Activated T-cell treated with anti-CD3 and anti-CD28 coated beads, Interleukin-2, amount 50 U/mL, for 4 hours (primary cell): ENCODE results near the gene ESYT1. TPM values are rescaled to one million over a fixed set of nuclear protein-coding genes. Genes with fewer than 3 reads are reported as not detected.

Source experiments
- ATAC-seq, 2 donors: fragments of 200-7000 bp; cut with Tn5 transposase; one replicate each; pipeline ENCODE4 v1.10.0; 2021
- DNase-seq: peaks from one replicate; pipeline ENCODE4 v3.0.0-alpha.2; 2020
- H3K27me3 Mint-ChIP-seq: one replicate; pipeline ENCODE4 v1.8.0; 2021; ENCODE audit warnings: low read depth, mixed read lengths
- H3K36me3 Mint-ChIP-seq: one replicate; pipeline ENCODE4 v1.8.0; 2022; ENCODE audit warnings: mixed read lengths; ENCODE audit not compliant: insufficient read depth
- H3K4me1 Mint-ChIP-seq: one replicate; pipeline ENCODE4 v1.8.0; 2021; ENCODE audit warnings: low read depth, mixed read lengths
- H3K4me3 Mint-ChIP-seq: one replicate; pipeline ENCODE4 v1.8.0; 2021; ENCODE audit warnings: mild to moderate bottlenecking, moderate library complexity, mixed read lengths
- H3K9me3 Mint-ChIP-seq: one replicate; pipeline ENCODE4 v1.8.0; 2021; ENCODE audit warnings: mixed read lengths
- total RNA-seq, 3 donors: library from RNA; stranded (reverse); gene quantifications; one replicate each; pipeline ENCODE4 v1.2.1, GENCODE V29; 2021

Gene ESYT1
- total RNA-seq, result 100 to 1,000 TPM in 2 of 3 donors, 10 to 100 TPM in 1; 95.9 to 113 (median 106) TPM

GRCh38 chr12:56127888-56128669 is at the start of gene ESYT1:
ESYT1 (plus strand) TSS chr12:56128267; CDS start chr12:56128320, 53 bp downstream.
- Mint-ChIP-seq H3K4me1 (peaks cover 69% of the 10 kb centered on the region), H3K36me3 (peaks cover 23% of the 10 kb centered on the region), H3K4me3 (peak within 1 kb of the TSS; percentile 95), H3K27me3 (no peaks in the 10 kb centered on the region), H3K9me3 (no peaks in the 10 kb centered on the region)
- DNase-seq (peak; percentile 94), ATAC-seq (peak; percentile 95 to 96)

GRCh38 chr12:56078427-56078826 is 49.6 kb upstream of the ESYT1 start:
- peaks cover 12% of the 10 kb centered on the region for H3K27me3 Mint-ChIP-seq
- H3K9me3 Mint-ChIP-seq, result no peaks in the 10 kb centered on the region
- peak overlapping the region; percentile 80 for H3K4me3 Mint-ChIP-seq
- peaks cover 14% of the 10 kb centered on the region for H3K4me1 Mint-ChIP-seq
- no peaks in the 10 kb centered on the region for H3K36me3 Mint-ChIP-seq
- DNase-seq (no peak), ATAC-seq (no peak)

GRCh38 chr12:56078931-56079722 is 48.9 kb upstream of the ESYT1 start:
- DNase-seq, result peak; percentile 37
- peak; percentile 59 to 68 for ATAC-seq
- Mint-ChIP-seq H3K27me3 (peaks cover 16% of the 10 kb centered on the region), H3K4me1 (peaks cover 14% of the 10 kb centered on the region), H3K36me3 (no peaks in the 10 kb centered on the region), H3K9me3 (no peaks in the 10 kb centered on the region), H3K4me3 (peak overlapping the region; percentile 80)

- Mint-ChIP-seq H3K36me3 (no peaks in the 10 kb centered on the region), H3K4me1 (peaks cover 14% of the 10 kb centered on the region), H3K9me3 (no peaks in the 10 kb centered on the region), H3K4me3 (peak within 1 kb of the TSS; percentile 80), H3K27me3 (peaks cover 18% of the 10 kb centered on the region)
- ATAC-seq (peak; percentile 91 to 93), DNase-seq (peak; percentile 72)
Observed at GRCh38 chr12:56079723-56080555, 48.1 kb upstream of the ESYT1 start, which contains the start of gene ERBB3. ERBB3 (plus strand) TSS chr12:56080165; CDS start chr12:56080301, 136 bp downstream.

GRCh38 chr12:56080556-56081138 is 47.4 kb upstream of the ESYT1 start:
- ATAC-seq (no peak), DNase-seq (no peak)
- no peaks in the 10 kb centered on the region for H3K9me3 Mint-ChIP-seq
- peak overlapping the region; percentile 80 for H3K4me3 Mint-ChIP-seq
- no peaks in the 10 kb centered on the region for H3K36me3 Mint-ChIP-seq
- peaks cover 18% of the 10 kb centered on the region for H3K27me3 Mint-ChIP-seq
- H3K4me1 Mint-ChIP-seq, result peaks cover 14% of the 10 kb centered on the region

GRCh38 chr12:56081393-56082347 is 46.4 kb upstream of the ESYT1 start:
- H3K27me3 Mint-ChIP-seq, result peaks cover 18% of the 10 kb centered on the region
- ATAC-seq (no peak), DNase-seq (no peak)
- no peaks in the 10 kb centered on the region for H3K36me3 Mint-ChIP-seq
- H3K4me3 Mint-ChIP-seq, result peak overlapping the region; percentile 80
- H3K9me3 Mint-ChIP-seq, result no peaks in the 10 kb centered on the region
- peaks cover 14% of the 10 kb centered on the region for H3K4me1 Mint-ChIP-seq

GRCh38 chr12:56082382-56082781 is 45.7 kb upstream of the ESYT1 start:
- Mint-ChIP-seq H3K4me3 (no peak overlapping the region), H3K36me3 (no peaks in the 10 kb centered on the region), H3K27me3 (peaks cover 18% of the 10 kb centered on the region), H3K4me1 (peaks cover 14% of the 10 kb centered on the region), H3K9me3 (no peaks in the 10 kb centered on the region)
- no peak for DNase-seq
- ATAC-seq, result no peak

GRCh38 chr12:56082967-56083366 is 45.1 kb upstream of the ESYT1 start:
- no peak for DNase-seq
- no peak overlapping the region for H3K4me3 Mint-ChIP-seq
- no peaks in the 10 kb centered on the region for H3K9me3 Mint-ChIP-seq
- H3K27me3 Mint-ChIP-seq, result peaks cover 18% of the 10 kb centered on the region
- peaks cover 14% of the 10 kb centered on the region for H3K4me1 Mint-ChIP-seq
- H3K36me3 Mint-ChIP-seq, result no peaks in the 10 kb centered on the region
- ATAC-seq, result no peak

GRCh38 chr12:56084958-56085543 is 43.0 kb upstream of the ESYT1 start:
- no peak for ATAC-seq
- Mint-ChIP-seq H3K9me3 (no peaks in the 10 kb centered on the region), H3K27me3 (peaks cover 18% of the 10 kb centered on the region), H3K36me3 (no peaks in the 10 kb centered on the region), H3K4me1 (peaks cover 6% of the 10 kb centered on the region), H3K4me3 (no peak overlapping the region)
- DNase-seq, result no peak

GRCh38 chr12:56086096-56086495 is 42.0 kb upstream of the ESYT1 start:
- Mint-ChIP-seq H3K36me3 (no peaks in the 10 kb centered on the region), H3K27me3 (peaks cover 12% of the 10 kb centered on the region), H3K4me3 (no peak overlapping the region), H3K4me1 (no peaks in the 10 kb centered on the region), H3K9me3 (no peaks in the 10 kb centered on the region)
- DNase-seq (no peak), ATAC-seq (no peak)

GRCh38 chr12:56086608-56087007 is 41.5 kb upstream of the ESYT1 start:
- no peaks in the 10 kb centered on the region for H3K4me1 Mint-ChIP-seq
- no peak overlapping the region for H3K4me3 Mint-ChIP-seq

GRCh38 chr12:56087220-56087619 is 40.8 kb upstream of the ESYT1 start:
- no peaks in the 10 kb centered on the region for H3K4me1 Mint-ChIP-seq
- no peak for DNase-seq
- H3K9me3 Mint-ChIP-seq, result no peaks in the 10 kb centered on the region
- ATAC-seq, result no peak
- no peaks in the 10 kb centered on the region for H3K36me3 Mint-ChIP-seq
- peaks cover 5% of the 10 kb centered on the region for H3K27me3 Mint-ChIP-seq
- no peak overlapping the region for H3K4me3 Mint-ChIP-seq

More at GRCh38 chr12:56086608-56087007, 41.5 kb upstream of the ESYT1 start:
- ATAC-seq, result no peak
- DNase-seq, result no peak
- Mint-ChIP-seq H3K36me3 (no peaks in the 10 kb centered on the region), H3K9me3 (no peaks in the 10 kb centered on the region), H3K27me3 (peaks cover 8% of the 10 kb centered on the region)
